GM18498 (cell line): ENCODE measurements around the gene ZNF552.
"Not testable (repeated sequence)": the region's sequence is repeated elsewhere in the genome, so short reads cannot be mapped to it uniquely, and the experiment has no call there.

ENCODE experiments used
- ATAC-seq: cut with Tn5 transposase; IDR thresholded peaks from one replicate; pipeline ENCODE4 v1.9.1; 2021; ENCODE audit warnings: mild to moderate bottlenecking, moderate library complexity; ENCODE audit not compliant: unreplicated experiment

The ZNF552 gene

DNA sequence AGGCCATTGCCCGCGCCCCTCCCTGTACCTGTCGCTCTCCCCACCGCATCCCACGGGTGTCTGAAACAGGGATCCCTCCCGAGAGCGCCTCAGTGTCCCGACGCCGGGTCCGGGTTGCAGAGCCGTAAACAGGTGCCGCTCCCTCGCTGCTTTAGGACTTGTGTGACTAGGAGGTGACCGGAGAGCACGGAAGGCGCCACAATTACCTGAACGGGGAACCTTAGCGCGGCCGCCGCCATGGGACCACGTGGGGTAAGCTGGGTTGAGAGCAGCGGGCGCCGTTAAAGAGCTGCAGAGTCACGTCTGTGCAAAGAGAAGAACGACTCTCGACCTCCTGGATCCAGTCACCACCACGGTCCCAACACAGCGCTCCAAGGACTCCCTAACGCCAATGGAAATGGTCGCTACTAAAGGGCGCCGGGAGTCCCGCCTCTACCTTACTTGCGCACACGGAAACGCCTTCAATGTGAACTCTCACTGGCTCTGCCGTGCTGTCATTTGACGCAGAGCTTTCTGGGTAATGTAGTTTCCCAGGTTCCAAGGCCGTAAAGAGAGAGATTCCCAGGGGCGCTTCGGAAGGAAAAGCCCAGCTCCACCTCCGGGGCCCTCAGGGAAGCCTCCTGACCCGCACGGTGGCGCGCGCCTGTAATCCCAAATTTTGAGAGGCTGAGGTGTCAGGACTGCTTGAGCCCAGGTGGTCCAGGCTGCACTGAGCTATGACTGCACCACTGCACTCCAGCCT lies at the start of gene ZNF552:
Gene ZNF552, minus strand, starts transcription at position 409 of the 742 bp plus-strand sequence. Its CDS starts 170 bp downstream, at position 239.
- ATAC-seq, result peak; percentile 72

DNA sequence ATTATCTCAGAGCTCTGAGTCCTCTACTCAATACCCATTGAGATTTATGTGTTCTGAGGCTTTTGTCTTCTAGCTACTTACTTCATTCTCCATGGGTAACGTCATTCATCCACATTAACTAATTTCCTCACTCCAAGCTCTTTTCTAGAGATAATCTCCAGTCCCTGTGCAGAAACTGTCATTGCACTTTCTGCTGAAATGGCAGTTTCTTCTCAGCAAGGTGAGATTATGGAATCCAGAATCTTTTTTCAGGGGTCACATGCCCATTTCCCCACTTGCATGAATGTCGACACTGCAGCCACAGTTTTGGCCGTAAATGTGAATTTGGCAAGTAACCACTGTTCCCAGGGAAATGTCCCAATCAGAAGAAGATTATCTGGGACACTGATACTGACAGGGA lies 47.6 kb upstream of the ZNF552 start:
- not testable (repeated sequence) for ATAC-seq

DNA sequence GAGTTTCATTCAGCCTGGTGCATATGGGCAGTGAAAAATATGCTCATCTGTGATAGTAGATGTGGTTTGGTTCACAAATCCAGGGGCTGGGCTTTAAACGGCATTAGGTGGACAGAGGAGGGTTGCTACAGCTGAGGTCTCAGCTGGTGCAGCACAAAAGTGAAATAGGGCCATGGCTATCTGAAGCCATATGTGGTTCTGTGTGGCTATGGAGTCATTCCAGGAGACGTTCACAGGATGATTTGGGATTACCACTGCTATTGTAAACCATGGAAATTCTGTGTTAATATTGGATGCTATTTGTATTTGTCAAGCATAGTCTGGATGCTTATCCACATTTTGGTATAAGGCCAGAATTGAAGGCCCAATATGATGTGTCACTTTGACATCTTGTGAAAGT lies 39.4 kb upstream of the ZNF552 start:
- ATAC-seq, result not testable (repeated sequence)

DNA sequence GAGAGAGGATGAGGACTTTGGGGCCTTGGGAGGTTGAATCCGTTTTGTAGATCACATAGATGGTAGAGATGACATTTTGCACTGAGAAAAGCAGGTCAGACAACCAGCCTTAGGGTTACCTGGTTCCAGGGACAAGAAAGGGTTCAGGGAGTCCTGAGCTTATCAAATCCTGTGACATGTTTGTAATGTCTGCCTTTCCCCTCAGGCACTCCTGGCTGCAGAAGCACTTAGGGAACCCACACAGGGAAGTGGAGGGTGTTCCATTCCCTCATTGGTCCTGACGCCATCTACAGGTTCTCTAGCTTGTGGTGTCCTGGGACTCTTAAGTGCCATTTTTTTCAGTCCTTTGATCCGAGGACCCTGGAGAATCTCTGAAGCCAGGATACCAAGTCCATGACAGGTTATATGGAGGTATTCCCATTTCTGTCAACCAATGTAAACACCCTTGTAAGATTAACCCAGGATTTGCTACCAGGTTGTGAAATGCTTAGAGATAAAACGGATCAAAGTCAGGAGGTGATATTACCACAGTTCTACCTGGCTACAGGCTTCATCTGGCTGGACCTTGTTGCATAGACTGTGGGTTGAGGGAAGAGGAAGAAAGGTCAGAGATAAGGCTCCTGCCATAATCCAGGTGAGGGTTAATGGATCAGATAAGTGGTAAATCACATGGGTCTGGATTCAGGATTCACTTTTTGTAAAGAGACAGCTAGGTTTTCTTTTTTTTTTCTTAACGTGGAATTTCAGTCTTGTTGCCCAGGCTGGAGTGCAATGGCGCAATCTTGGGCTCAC lies 37.3 kb upstream of the ZNF552 start:
- not testable (repeated sequence) for ATAC-seq

GRCh38 chr19:57850553-57851017 lies 35.9 kb upstream of the ZNF552 start:
- no peak for ATAC-seq

- peak; percentile 97 for ATAC-seq
These were observed 35.2 kb upstream of the ZNF552 start, which contains the start of gene ZNF587 for GRCh38 chr19:57849666-57850473. ZNF587 (plus strand) TSS chr19:57849859; CDS start chr19:57850039, 180 bp downstream.

DNA sequence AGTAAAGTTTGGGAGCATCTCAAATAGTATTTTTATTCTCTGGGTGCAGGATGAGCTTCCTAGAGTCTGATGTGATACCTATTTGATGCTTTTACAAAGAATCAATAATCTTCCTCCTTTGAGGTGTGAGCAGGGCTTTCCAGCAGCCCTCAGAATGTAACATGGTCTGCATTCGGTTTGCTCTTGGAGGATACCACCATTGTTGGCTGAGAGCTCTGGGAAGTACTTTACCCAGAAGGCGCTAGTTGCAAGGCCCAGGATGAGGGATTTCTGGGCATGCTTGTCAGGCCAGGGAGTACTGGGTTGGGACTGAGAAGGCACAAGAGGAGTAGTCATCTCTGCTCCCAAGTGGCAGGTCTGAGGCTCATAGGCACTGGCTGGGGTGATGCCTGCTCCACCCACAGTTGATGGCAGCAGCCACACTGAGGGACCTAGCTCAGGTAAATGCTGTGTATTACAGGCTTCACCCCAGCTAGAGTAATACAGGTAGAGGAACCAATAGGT lies 34.5 kb upstream of the ZNF552 start:
- peak; percentile 30 for ATAC-seq

GRCh38 chr19:57847164-57847563 lies 32.5 kb upstream of the ZNF552 start:
- not testable (repeated sequence) for ATAC-seq

- no peak for ATAC-seq
These were observed 26.5 kb upstream of the ZNF552 start for GRCh38 chr19:57841122-57841763.

DNA sequence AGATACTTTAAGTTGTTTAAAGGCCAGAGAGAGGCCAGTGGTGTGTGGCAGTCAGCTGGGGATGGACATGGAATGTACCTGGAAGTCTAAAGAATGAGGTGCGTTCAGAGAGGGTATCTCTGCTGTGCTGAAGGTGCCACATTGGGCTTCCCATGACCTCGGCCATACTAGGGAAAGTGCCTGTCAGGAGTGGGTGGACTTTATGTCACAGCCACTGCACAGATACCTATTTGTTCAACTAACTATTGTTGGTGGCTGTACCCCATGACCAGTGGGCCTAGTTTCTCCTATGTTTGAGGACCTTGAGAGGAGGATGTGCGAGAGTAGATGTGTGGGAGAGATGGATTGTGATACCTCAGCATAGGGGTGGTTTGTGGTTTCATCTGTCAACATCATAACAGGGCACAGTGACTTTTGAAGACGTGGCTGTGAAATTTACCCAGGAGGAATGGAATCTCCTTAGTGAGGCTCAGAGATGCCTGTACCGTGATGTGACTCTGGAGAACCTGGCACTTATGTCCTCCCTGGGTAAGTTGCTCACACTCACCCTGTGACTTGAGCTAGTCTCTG lies 24.0 kb upstream of the ZNF552 start:
- not testable (repeated sequence) for ATAC-seq

DNA sequence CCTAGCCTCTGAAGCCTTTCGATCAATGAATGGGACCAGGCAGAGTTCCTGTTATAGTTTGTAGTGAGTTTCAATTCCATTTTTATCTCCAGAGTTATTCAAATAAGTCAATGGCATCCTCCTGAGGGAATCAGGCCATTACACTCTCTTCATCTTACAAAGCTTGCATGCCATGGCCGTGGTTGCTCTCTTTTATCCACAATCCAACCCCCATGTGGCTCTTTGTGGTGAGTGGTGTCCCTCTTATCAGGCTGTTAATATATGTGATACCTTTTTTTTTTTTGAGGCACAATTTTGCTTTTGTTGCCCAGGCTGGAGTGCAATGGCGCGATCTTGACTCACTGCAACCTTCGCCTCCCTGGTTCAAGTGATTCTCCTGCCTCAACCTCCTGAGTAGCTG lies 22.3 kb upstream of the ZNF552 start:
- not testable (repeated sequence) for ATAC-seq

GRCh38 chr19:57830071-57830602 lies 15.4 kb upstream of the ZNF552 start, which contains the start of gene ZNF587B:
ZNF587B (plus strand) TSS chr19:57830299; CDS start chr19:57830529, 230 bp downstream.
- ATAC-seq, result no peak

GRCh38 chr19:57829316-57829715 lies 14.6 kb upstream of the ZNF552 start:
- no peak for ATAC-seq

DNA sequence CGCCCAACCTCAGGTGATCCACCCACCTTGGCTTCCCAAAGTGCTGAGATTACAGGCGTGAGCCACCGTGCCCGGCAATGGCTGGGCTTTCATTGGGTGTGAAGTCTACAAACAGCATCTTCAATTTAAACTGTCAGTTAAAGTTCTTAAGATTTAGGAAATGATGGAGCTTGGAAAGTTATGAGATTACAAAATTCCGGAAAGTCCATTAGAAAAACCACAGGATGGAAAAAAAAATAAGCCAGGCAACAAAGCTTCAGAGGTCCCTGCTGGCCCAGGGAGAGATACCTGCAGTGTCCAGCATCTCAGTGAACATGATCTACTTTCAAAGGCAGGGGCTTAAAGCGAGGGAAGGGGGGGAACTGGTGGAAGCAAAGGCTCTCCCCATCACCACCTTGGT lies 10.8 kb upstream of the ZNF552 start:
- ATAC-seq, result no peak

GRCh38 chr19:57823608-57824007 lies 8.9 kb upstream of the ZNF552 start:
- not testable (repeated sequence) for ATAC-seq

GRCh38 chr19:57823155-57823554 lies 8.4 kb upstream of the ZNF552 start:
- ATAC-seq, result not testable (repeated sequence)

GRCh38 chr19:57821501-57821900 lies 6.8 kb upstream of the ZNF552 start:
- not testable (repeated sequence) for ATAC-seq

DNA sequence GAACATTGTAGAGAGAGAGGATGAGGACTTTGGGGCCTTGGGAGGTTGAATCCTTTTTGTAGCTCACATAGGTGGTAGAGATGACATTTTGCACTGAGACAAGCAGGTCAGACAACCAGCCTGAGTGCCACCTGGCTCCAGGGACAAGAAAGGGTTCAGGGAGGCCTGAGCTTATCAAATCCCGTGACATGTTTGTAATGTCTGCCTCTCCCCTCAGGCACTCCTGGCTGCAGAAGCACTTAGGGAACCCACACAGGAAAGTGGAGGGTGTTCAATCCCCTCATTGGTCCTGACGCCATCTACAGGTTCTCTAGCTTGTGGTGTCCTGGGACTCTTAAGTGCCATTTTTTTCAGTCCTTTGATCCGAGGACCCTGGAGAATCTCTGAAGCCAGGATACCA lies 6.4 kb upstream of the ZNF552 start:
- ATAC-seq, result not testable (repeated sequence)

DNA sequence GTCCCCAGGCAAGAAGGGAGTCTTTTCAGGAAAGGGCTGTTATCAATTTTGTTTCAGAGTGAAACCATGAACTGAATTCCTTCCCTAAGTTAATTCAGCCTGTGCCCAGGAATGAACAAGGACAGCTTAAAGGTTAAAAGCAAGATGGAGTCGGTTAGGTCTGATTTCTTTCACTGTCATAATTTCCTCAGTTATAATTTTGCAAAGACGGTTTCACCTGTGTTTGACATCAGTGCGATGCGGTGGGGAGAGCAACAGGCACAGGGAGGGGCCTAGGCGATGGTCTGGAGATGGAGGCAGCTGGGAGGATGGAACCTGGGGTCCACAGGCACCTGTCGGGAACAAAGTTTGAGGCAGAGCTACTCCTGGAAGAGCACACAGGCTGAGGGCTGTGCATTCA lies 5.9 kb upstream of the ZNF552 start:
- no peak for ATAC-seq
